Gastrocnemius medialis (tissue), 4 donors: ENCODE data around the gene ACVR1.

ENCODE experiments used
- POLR2A ChIP-seq, 2 donors: fragments of 450-650 bp; IDR thresholded peaks; one replicate each; pipeline ENCODE4 v1.6.1; 2017; ENCODE audit warnings: antibody characterized with exemption in 2 of 2, mild to moderate bottlenecking in 2 of 2, moderate library complexity in 2 of 2
- TF ChIP-seq, protein P1 (sequence below), 5 experiments: fragments of 450-650 bp in 3 of 5; fragments of 200-600 bp in 2 of 5; sonication (generic) in 2 of 5; IDR thresholded peaks in 4 of 5; conservative IDR thresholded peaks in 1 of 5; 1 replicate in 4 of 5; 2 replicates in 1 of 5; pipeline ENCODE4 v1.5.1; 2016 to 2019; ENCODE audit warnings: antibody characterized with exemption in 5 of 5, mild to moderate bottlenecking in 3 of 5, moderate library complexity in 3 of 5

DNA sequence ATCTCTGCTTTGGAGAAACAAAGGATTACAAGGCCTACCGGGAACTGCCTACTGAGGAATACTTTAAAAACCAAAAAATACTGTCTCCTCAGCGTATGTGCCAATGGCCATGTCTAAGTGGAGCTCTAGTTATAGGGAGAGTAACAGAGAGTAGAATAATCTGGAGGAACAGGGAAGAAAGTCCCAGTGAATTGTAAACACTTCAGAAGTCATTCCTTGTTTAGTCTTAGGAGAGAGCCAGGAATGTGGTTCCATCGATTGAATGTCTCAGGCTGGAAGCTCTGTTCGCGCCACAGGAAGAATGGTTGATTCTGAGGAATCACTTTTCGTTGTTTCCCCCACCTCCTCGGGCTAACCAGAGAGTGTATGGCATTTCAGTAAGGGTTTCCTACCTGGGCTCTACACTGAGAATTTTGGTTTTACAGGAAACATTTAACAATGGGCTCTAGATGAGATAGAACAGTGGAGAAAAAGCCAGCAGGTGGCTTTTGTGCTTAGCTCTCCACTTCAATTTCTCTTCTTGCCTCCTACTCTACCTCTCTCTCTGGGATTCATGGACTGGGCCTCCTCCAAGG is 88.7 kb downstream of the ACVR1 start:
- TF ChIP-seq, protein P1, sequence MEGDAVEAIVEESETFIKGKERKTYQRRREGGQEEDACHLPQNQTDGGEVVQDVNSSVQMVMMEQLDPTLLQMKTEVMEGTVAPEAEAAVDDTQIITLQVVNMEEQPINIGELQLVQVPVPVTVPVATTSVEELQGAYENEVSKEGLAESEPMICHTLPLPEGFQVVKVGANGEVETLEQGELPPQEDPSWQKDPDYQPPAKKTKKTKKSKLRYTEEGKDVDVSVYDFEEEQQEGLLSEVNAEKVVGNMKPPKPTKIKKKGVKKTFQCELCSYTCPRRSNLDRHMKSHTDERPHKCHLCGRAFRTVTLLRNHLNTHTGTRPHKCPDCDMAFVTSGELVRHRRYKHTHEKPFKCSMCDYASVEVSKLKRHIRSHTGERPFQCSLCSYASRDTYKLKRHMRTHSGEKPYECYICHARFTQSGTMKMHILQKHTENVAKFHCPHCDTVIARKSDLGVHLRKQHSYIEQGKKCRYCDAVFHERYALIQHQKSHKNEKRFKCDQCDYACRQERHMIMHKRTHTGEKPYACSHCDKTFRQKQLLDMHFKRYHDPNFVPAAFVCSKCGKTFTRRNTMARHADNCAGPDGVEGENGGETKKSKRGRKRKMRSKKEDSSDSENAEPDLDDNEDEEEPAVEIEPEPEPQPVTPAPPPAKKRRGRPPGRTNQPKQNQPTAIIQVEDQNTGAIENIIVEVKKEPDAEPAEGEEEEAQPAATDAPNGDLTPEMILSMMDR (IDR thresholded peaks at IDR 0.05 in 4 of 5, conservative IDR thresholded peaks at IDR 0.05 in 1 of 5): no peak
- TF ChIP-seq POLR2A (IDR thresholded peaks at IDR 0.05): no peak
